ENCODE results near the gene RHOF. TPM values are rescaled to one million over a fixed set of nuclear protein-coding genes. Genes with fewer than 3 reads are reported as not detected.

Gene RHOF
- total and polyA plus RNA-seq, 2 of the 8 experiments (the other 6 are each of a cell fraction or from before 2014, with no cell fraction given) = 23.8 to 31.9 TPM

GRCh38 chr12:121799842-121800693 is 6.6 kb upstream of the RHOF start (continued):
- TF ChIP-seq SAP30 (IDR thresholded peaks at IDR 0.05; ENCODE audit: insufficient read depth, insufficient replicate concordance, low read length) (no peak), YY1 (IDR thresholded peaks at IDR 0.05; ENCODE audit: low read depth, low read length) (no peak), CBX8 (IDR thresholded peaks at IDR 0.05; ENCODE audit: borderline replicate concordance, low read depth, low read length) (no peak), KDM1A (IDR thresholded peaks at IDR 0.05; ENCODE audit: borderline replicate concordance, low read length) (no peak), RFX5 (IDR thresholded peaks at IDR 0.05; ENCODE audit: borderline replicate concordance, low read depth, low read length) (no peak), ASH2L (IDR thresholded peaks at IDR 0.05; ENCODE audit: low read length) (peak; percentile 53), ATF3 (IDR thresholded peaks at IDR 0.05; ENCODE audit: insufficient read depth, low read depth, low read length) (no peak), JUND (IDR thresholded peaks at IDR 0.05; ENCODE audit: low read length) (0 out of 2 replicates have a peak, but pooled peaks have one; percentile 22), TEAD4 (IDR thresholded peaks at IDR 0.05; ENCODE audit: low read depth, low read length) (no peak), SP2 (IDR thresholded peaks at IDR 0.05; ENCODE audit: low read length) (no peak), HDAC6 (IDR thresholded peaks at IDR 0.05; ENCODE audit: low read depth, low read length) (no peak), FOSL1 (IDR thresholded peaks at IDR 0.05; ENCODE audit: insufficient read depth, low read depth, low read length) (no peak), ATF2 (IDR thresholded peaks at IDR 0.05; ENCODE audit: low read length) (no peak), E2F6 (IDR thresholded peaks at IDR 0.05) (no peak), MAFK (IDR thresholded peaks at IDR 0.05; ENCODE audit: low read depth, low read length) (no peak), SUZ12 (IDR thresholded peaks at IDR 0.05; ENCODE audit: low read length) (no peak), PHF8 (conservative IDR thresholded peaks at IDR 0.05; ENCODE audit: low read depth, low read length) (peak; percentile 36; the same call in 1 of the 2 replicates), SP4 (IDR thresholded peaks at IDR 0.05; ENCODE audit: low read length) (no peak)
